HFFc6 (cell line): ENCODE measurements around the gene PPM1A. TPM values are rescaled to one million over a fixed set of nuclear protein-coding genes. Genes with fewer than 3 reads are reported as not detected.

Experiments used
- DNase-seq: peaks from one replicate; pipeline ENCODE4 v3.0.0-alpha.2; 2018
- H3K27ac Mint-ChIP-seq: 2 replicates; pipeline ENCODE4 v1.8.0; 2020; ENCODE audit warnings: mild to moderate bottlenecking, mixed read lengths
- H3K27me3 Mint-ChIP-seq: 2 replicates; pipeline ENCODE4 v1.8.0; 2021; ENCODE audit warnings: mild to moderate bottlenecking, moderate library complexity, mixed read lengths; ENCODE audit not compliant: insufficient read depth
- H3K36me3 Mint-ChIP-seq: 2 replicates; pipeline ENCODE4 v1.8.0; 2021; ENCODE audit warnings: low read depth, mixed read lengths
- H3K4me1 Mint-ChIP-seq: 2 replicates; pipeline ENCODE4 v1.8.0; 2020; ENCODE audit warnings: low read depth, mixed read lengths
- H3K4me3 Mint-ChIP-seq: 2 replicates; pipeline ENCODE4 v1.8.0; 2020; ENCODE audit warnings: mild to moderate bottlenecking, moderate library complexity, mixed read lengths
- H3K9me3 Mint-ChIP-seq: 2 replicates; pipeline ENCODE4 v1.8.0; 2020; ENCODE audit warnings: mild to moderate bottlenecking, mixed read lengths
- CTCF ChIP-seq: fragments of 200-600 bp; sonication (generic); IDR thresholded peaks from 2 replicates; pipeline ENCODE4 v1.5.0; 2021; ENCODE audit warnings: antibody characterized with exemption, mild to moderate bottlenecking
- total RNA-seq, 6 experiments: library from RNA; stranded (reverse); fragmentation: NEBNext Ultra II Directional; extraction: Animal tissue kit (Norgen Biotek cat#: 25700); gene quantifications; 2 replicates in 1 of 6; 3 replicates in 5 of 6; pipeline ENCODE4 v1.2.3, GENCODE V29; 2021

The PPM1A gene
- total RNA-seq, 6 experiments from 2014 or later, result 35.2 to 38.0 (median 36.5) TPM

GRCh38 chr14:60343571-60344071, 94.6 kb downstream of the PPM1A start:
- Mint-ChIP-seq H3K4me1 (no peaks in the 10 kb centered on the region), H3K27ac (no peak overlapping the region)

GRCh38 chr14:60344751-60345150, 95.7 kb downstream of the PPM1A start:
- peaks cover 7% of the 10 kb centered on the region for H3K27me3 Mint-ChIP-seq
- DNase-seq, result no peak
- no peaks in the 10 kb centered on the region for H3K36me3 Mint-ChIP-seq
- no peak overlapping the region for H3K4me3 Mint-ChIP-seq
- TF ChIP-seq CTCF, result no peak
- H3K9me3 Mint-ChIP-seq, result no peaks in the 10 kb centered on the region
- no peak overlapping the region for H3K27ac Mint-ChIP-seq
- H3K4me1 Mint-ChIP-seq, result no peaks in the 10 kb centered on the region; the same call in 1 of the 2 replicates

More at GRCh38 chr14:60343571-60344071, 94.6 kb downstream of the PPM1A start:
- H3K36me3 Mint-ChIP-seq, result no peaks in the 10 kb centered on the region
- no peak for TF ChIP-seq CTCF
- no peaks in the 10 kb centered on the region for H3K9me3 Mint-ChIP-seq
- H3K27me3 Mint-ChIP-seq, result peaks cover 7% of the 10 kb centered on the region
- H3K4me3 Mint-ChIP-seq, result no peak overlapping the region
- no peak for DNase-seq

- no peak for DNase-seq
- Mint-ChIP-seq H3K4me3 (no peak overlapping the region), H3K27me3 (peaks cover 6% of the 10 kb centered on the region), H3K4me1 (no peaks in the 10 kb centered on the region; the same call in 1 of the 2 replicates), H3K9me3 (no peaks in the 10 kb centered on the region), H3K36me3 (no peaks in the 10 kb centered on the region), H3K27ac (no peak overlapping the region)
- no peak for TF ChIP-seq CTCF
Measured at GRCh38 chr14:60346706-60347105, 97.7 kb downstream of the PPM1A start.

DNA sequence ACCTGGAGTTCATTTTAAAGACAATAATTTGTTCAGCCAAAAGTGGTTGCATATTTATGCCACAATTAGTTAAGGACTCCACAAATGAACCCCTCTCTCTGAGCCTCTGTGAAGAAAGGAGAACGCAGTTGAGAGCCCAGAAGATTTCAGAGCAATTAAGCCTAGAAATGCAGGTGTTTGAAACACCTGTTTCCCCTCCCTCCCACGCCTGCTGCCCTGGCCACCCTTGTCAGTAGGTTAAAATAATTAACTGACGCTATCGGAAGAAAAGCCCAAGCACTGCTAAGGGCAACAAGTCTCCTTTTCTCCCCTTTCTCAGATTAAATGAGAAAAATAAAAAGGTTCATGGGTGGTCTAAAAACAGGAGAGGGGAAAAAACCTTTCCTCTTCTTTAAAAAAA, 99.2 kb downstream of the PPM1A start:
- Mint-ChIP-seq H3K27ac (no peak overlapping the region), H3K36me3 (no peaks in the 10 kb centered on the region), H3K4me3 (no peak overlapping the region), H3K4me1 (no peaks in the 10 kb centered on the region; the same call in 1 of the 2 replicates), H3K9me3 (no peaks in the 10 kb centered on the region), H3K27me3 (peaks cover 5% of the 10 kb centered on the region)
- TF ChIP-seq CTCF, result no peak
- DNase-seq, result no peak

Other genes with a start within 250 kb of the PPM1A start
- 10 to 100 TPM; 46.5 to 67.7 (median 54.9) TPM for gene PCNX4, start 157.3 kb upstream of the PPM1A start, total RNA-seq
- 10 to 100 TPM; 50.0 to 75.0 (median 54.1) TPM for gene DHRS7, start 83.8 kb upstream of the PPM1A start, total RNA-seq
- gene C14orf39, start 236.8 kb downstream of the PPM1A start, total RNA-seq, result not detected